DOHH2 (cell line): ENCODE results near the gene TMEM92.

Source experiments
- H3F3A ChIP-seq: fragments of 200-600 bp; sonication (generic), shearing (Covaris generic); 2 replicates; pipeline ENCODE4 v1.6.0; 2016; ENCODE audit warnings: antibody characterized with exemption, mild to moderate bottlenecking; ENCODE audit not compliant: control insufficient read depth, insufficient read depth
- H3K27ac ChIP-seq: fragments of 200-600 bp; sonication (generic); 2 replicates; pipeline ENCODE4 v1.5.1; 2014; ENCODE audit warnings: low read depth, mild to moderate bottlenecking, low read length, moderate library complexity
- H3K27me3 ChIP-seq: fragments of 200-600 bp; sonication (generic); 2 replicates; pipeline ENCODE4 v1.6.1; 2014; ENCODE audit warnings: mild to moderate bottlenecking, low read length, mixed read lengths; ENCODE audit not compliant: control insufficient read depth
- H3K36me3 ChIP-seq: fragments of 200-600 bp; sonication (generic); 2 replicates; pipeline ENCODE4 v1.6.1; 2014; ENCODE audit warnings: mild to moderate bottlenecking, low read length, moderate library complexity, mixed read lengths; ENCODE audit not compliant: control insufficient read depth
- H3K4me1 ChIP-seq: fragments of 200-600 bp; sonication (generic); 2 replicates; pipeline ENCODE4 v1.6.1; 2014; ENCODE audit warnings: mild to moderate bottlenecking, low read length, mixed read lengths; ENCODE audit not compliant: control insufficient read depth
- H3K4me2 ChIP-seq: fragments of 200-600 bp; sonication (generic); 2 replicates; pipeline ENCODE4 v1.6.0; 2014; ENCODE audit warnings: mild to moderate bottlenecking, low read length, moderate library complexity
- H3K4me3 ChIP-seq: fragments of 200-600 bp; sonication (generic); 2 replicates; pipeline ENCODE4 v1.5.1; 2014; ENCODE audit warnings: mild to moderate bottlenecking, low read length, mixed read lengths
- H3K79me2 ChIP-seq: fragments of 200-600 bp; sonication (generic); 2 replicates; pipeline ENCODE4 v1.6.1; 2014; ENCODE audit warnings: mild to moderate bottlenecking, low read length, mixed read lengths; ENCODE audit not compliant: control insufficient read depth
- H3K9me2 ChIP-seq: fragments of 200-600 bp; sonication (generic); replicated peaks from 2 replicates; pipeline ENCODE4 v1.6.1; 2014; ENCODE audit warnings: mild to moderate bottlenecking, low read length, mixed read lengths; ENCODE audit not compliant: control insufficient read depth
- H3K9me3 ChIP-seq: fragments of 200-600 bp; sonication (generic); 2 replicates; pipeline ENCODE4 v1.6.1; 2014; ENCODE audit warnings: antibody characterized with exemption, low read length, mixed read lengths; ENCODE audit not compliant: control insufficient read depth, insufficient read depth
- H4K20me1 ChIP-seq: fragments of 200-600 bp; sonication (generic); 2 replicates; pipeline ENCODE4 v1.6.0; 2014; ENCODE audit warnings: low read depth, mild to moderate bottlenecking, antibody characterized with exemption, low read length, moderate library complexity; ENCODE audit not compliant: control insufficient read depth, insufficient read depth
- CTCF ChIP-seq: fragments of 200-600 bp; sonication (generic); IDR thresholded peaks from one replicate; pipeline ENCODE4 v1.5.1; 2014; ENCODE audit warnings: antibody characterized with exemption, mild to moderate bottlenecking, low read depth, low read length; ENCODE audit not compliant: poor library complexity, severe bottlenecking
- EZH2phosphoT487 ChIP-seq: fragments of 200-600 bp; sonication (generic); IDR thresholded peaks from 2 replicates; pipeline ENCODE4 v1.6.1; 2017; ENCODE audit warnings: borderline replicate concordance, mild to moderate bottlenecking, antibody characterized with exemption, low read length, moderate library complexity, mixed read lengths

Gene TMEM92

DNA sequence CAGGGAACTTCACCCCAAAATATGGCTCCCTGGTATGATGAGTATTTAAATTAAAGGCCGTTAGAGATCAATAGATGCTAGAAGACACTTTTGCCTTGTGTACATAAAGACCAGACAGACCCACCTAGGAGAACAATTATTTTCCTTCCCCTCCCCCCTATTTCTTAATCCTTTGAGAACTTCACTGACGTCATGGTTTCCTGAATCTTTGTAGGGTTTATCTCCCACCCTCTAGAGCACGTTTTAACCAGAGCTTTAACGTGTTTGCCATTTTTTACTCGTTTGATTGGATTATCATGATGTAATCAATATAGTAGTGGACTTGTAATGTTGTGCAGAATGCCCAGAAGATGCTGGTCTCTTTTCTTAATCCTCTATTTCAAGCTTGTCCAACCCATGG is 48.8 kb downstream of the TMEM92 start:
- H3K9me3 ChIP-seq, result no peaks in the 10 kb centered on the region
- H3K4me3 ChIP-seq, result no peak overlapping the region
- H3K79me2 ChIP-seq, result no peaks in the 10 kb centered on the region
- H3F3A ChIP-seq, result no peaks in the 10 kb centered on the region
- H3K9me2 ChIP-seq, result no peaks in the 10 kb centered on the region
- H4K20me1 ChIP-seq, result no peaks in the 10 kb centered on the region
- H3K4me1 ChIP-seq, result peaks cover 2% of the 10 kb centered on the region; the same call in 1 of the 2 replicates
- TF ChIP-seq CTCF (no peak), EZH2phosphoT487 (no peak)
- H3K27ac ChIP-seq, result no peak overlapping the region
- no peak overlapping the region for H3K4me2 ChIP-seq
- H3K36me3 ChIP-seq, result no peaks in the 10 kb centered on the region
- peaks cover 6% of the 10 kb centered on the region; the same call in 1 of the 2 replicates for H3K27me3 ChIP-seq

- no peak for TF ChIP-seq CTCF
- no peak for TF ChIP-seq EZH2phosphoT487
- Histone ChIP-seq H3K4me2 (no peak overlapping the region), H3K79me2 (no peaks in the 10 kb centered on the region), H3K9me3 (no peaks in the 10 kb centered on the region), H3K36me3 (no peaks in the 10 kb centered on the region), H3K27me3 (peaks cover 10% of the 10 kb centered on the region), H3K4me1 (peaks cover 2% of the 10 kb centered on the region; the same call in 1 of the 2 replicates), H4K20me1 (no peaks in the 10 kb centered on the region), H3K4me3 (no peak overlapping the region), H3K27ac (no peak overlapping the region), H3F3A (no peaks in the 10 kb centered on the region), H3K9me2 (no peaks in the 10 kb centered on the region)
These were observed 51.6 kb downstream of the TMEM92 start for GRCh38 chr17:50325906-50326305.

- Histone ChIP-seq H3K4me2 (no peak overlapping the region), H3K9me2 (no peaks in the 10 kb centered on the region), H3K27ac (no peak overlapping the region), H3K79me2 (no peaks in the 10 kb centered on the region), H3K36me3 (no peaks in the 10 kb centered on the region), H3K27me3 (peaks cover 10% of the 10 kb centered on the region), H3K4me1 (peaks cover 2% of the 10 kb centered on the region; the same call in 1 of the 2 replicates), H3K4me3 (no peak overlapping the region), H4K20me1 (no peaks in the 10 kb centered on the region), H3F3A (no peaks in the 10 kb centered on the region), H3K9me3 (no peaks in the 10 kb centered on the region)
- TF ChIP-seq EZH2phosphoT487, result no peak
- no peak for TF ChIP-seq CTCF
These were observed 52.6 kb downstream of the TMEM92 start for GRCh38 chr17:50326831-50327364.
